HepG2 (cell line): ENCODE results near the gene CLCNKA. TPM values are rescaled to one million over a fixed set of nuclear protein-coding genes. Genes with fewer than 3 reads are reported as not detected.

ENCODE experiments used
- CEBPG ChIP-seq: IDR thresholded peaks from 2 replicates; pipeline ENCODE4 v1.6.1; 2016
- ESRRA ChIP-seq: sonication (generic); formaldehyde crosslinking; IDR thresholded peaks from 2 replicates; pipeline ENCODE4 v1.5.1; 2020; ENCODE audit warnings: mild to moderate bottlenecking, low read depth, missing genetic modification reagents
- FOSL2 ChIP-seq: sonication (generic); formaldehyde crosslinking; IDR thresholded peaks from 2 replicates; pipeline ENCODE4 v1.4.0; 2020; ENCODE audit warnings: missing genetic modification reagents
- FOXJ3 ChIP-seq: sonication (generic); formaldehyde crosslinking; IDR thresholded peaks from 2 replicates; pipeline ENCODE4 v1.4.0; 2020; ENCODE audit warnings: missing genetic modification reagents, mild to moderate bottlenecking, borderline replicate concordance
- GATAD1 ChIP-seq: IDR thresholded peaks from 2 replicates; pipeline ENCODE4 v1.6.1; 2016; ENCODE audit warnings: missing genetic modification reagents, missing compliant biosample characterization
- GLI4 ChIP-seq: sonication (generic); formaldehyde crosslinking; IDR thresholded peaks from 2 replicates; pipeline ENCODE4 v1.5.1; 2020; ENCODE audit warnings: missing genetic modification reagents, mild to moderate bottlenecking, moderate library complexity, borderline replicate concordance
- HMGXB3 ChIP-seq: sonication (generic); formaldehyde crosslinking; IDR thresholded peaks from 2 replicates; pipeline ENCODE4 v1.4.0; 2020; ENCODE audit warnings: missing genetic modification reagents, borderline replicate concordance
- HNRNPUL1 ChIP-seq: fragments of 200-400 bp; formaldehyde crosslinking; IDR thresholded peaks from 2 replicates; pipeline ENCODE4 v1.6.1; 2017; ENCODE audit warnings: low read depth, mild to moderate bottlenecking, low read length, moderate library complexity
- ISX ChIP-seq: sonication (generic); formaldehyde crosslinking; conservative IDR thresholded peaks from 2 replicates; pipeline ENCODE4 v1.5.0; 2020; ENCODE audit warnings: missing genetic modification reagents
- KLF11 ChIP-seq: IDR thresholded peaks from 2 replicates; pipeline ENCODE4 v1.6.1; 2016; ENCODE audit warnings: missing compliant biosample characterization
- PHF5A ChIP-seq: IDR thresholded peaks from one replicate; pipeline ENCODE4 v1.6.1; 2018; ENCODE audit warnings: low read depth, missing genetic modification reagents; ENCODE audit not compliant: unreplicated experiment
- RAD21 ChIP-seq: fragments of 450-650 bp; formaldehyde crosslinking; IDR thresholded peaks from 2 replicates; pipeline ENCODE4 v1.5.0; 2020; ENCODE audit warnings: mild to moderate bottlenecking
- REPIN1 ChIP-seq: sonication (generic); formaldehyde crosslinking; IDR thresholded peaks from 2 replicates; pipeline ENCODE4 v1.8.0; 2022; ENCODE audit warnings: missing genetic modification reagents, low read depth, mild to moderate bottlenecking, borderline replicate concordance
- RFX1 ChIP-seq: fragments of 450-650 bp; IDR thresholded peaks from 2 replicates; pipeline ENCODE4 v1.6.1; 2017
- SP1 ChIP-seq, 2 experiments: fragments of 450-650 bp in 1 of 2; sonication (generic) in 1 of 2; formaldehyde crosslinking in 1 of 2; IDR thresholded peaks; 2 replicates each; pipeline versions ENCODE4 v1.4.0 to v1.6.1; 2016 to 2020; ENCODE audit warnings: missing genetic modification reagents in 1 of 2
- USF2 ChIP-seq, 2 experiments: sonication (generic) in 1 of 2; formaldehyde crosslinking in 1 of 2; IDR thresholded peaks; 2 replicates each; pipeline versions ENCODE4 v1.5.1 to v1.6.1; 2011 to 2020; ENCODE audit warnings: borderline replicate concordance in 1 of 2, low read depth in 1 of 2, low read length in 1 of 2, mild to moderate bottlenecking in 1 of 2, missing genetic modification reagents in 1 of 2, moderate library complexity in 1 of 2
- ZBTB4 ChIP-seq: sonication (generic); formaldehyde crosslinking; IDR thresholded peaks from 2 replicates; pipeline ENCODE4 v1.4.0; 2020; ENCODE audit warnings: missing genetic modification reagents, mild to moderate bottlenecking, borderline replicate concordance
- ZFP90 ChIP-seq: sonication (generic); formaldehyde crosslinking; IDR thresholded peaks from 2 replicates; pipeline ENCODE4 v1.8.0; 2022; ENCODE audit warnings: missing genetic modification reagents, mild to moderate bottlenecking, inconsistent platforms, borderline replicate concordance
- ZNF556 ChIP-seq: sonication (generic); formaldehyde crosslinking; IDR thresholded peaks from 2 replicates; pipeline ENCODE4 v1.4.0; 2020; ENCODE audit warnings: mild to moderate bottlenecking, missing genetic modification reagents, borderline replicate concordance
- ZNF703 ChIP-seq: sonication (generic); formaldehyde crosslinking; IDR thresholded peaks from 2 replicates; pipeline ENCODE4 v1.5.1; 2020; ENCODE audit warnings: missing genetic modification reagents, mild to moderate bottlenecking, moderate library complexity, borderline replicate concordance
- ZNF782 ChIP-seq: sonication (generic); formaldehyde crosslinking; IDR thresholded peaks from 2 replicates; pipeline ENCODE4 v1.4.0; 2020; ENCODE audit warnings: missing genetic modification reagents, mild to moderate bottlenecking, borderline replicate concordance
- polyA plus RNA-seq, 8 experiments: library from polyadenylated mRNA; depleted of rRNA in 3 of 8; stranded (reverse) in 7 of 8; unstranded in 1 of 8; fragments of >200 nt; fragmentation: Illumina TruSeq in 4 of 8; extraction: Trizol in 4 of 8; gene quantifications; 2 replicates each; pipeline versions ENCODE4 v1.2.1 to v1.2.3, GENCODE V29; 2011 to 2016; ENCODE audit warnings: low read depth in 4 of 8, missing spikeins in 1 of 8, mixed read lengths in 1 of 8; ENCODE audit not compliant: insufficient read depth in 1 of 8
- total RNA-seq, 5 experiments: library from RNA; depleted of rRNA; stranded (reverse); fragments of >200 nt; fragmentation: Illumina TruSeq; extraction: Trizol; gene quantifications; 2 replicates each; pipeline ENCODE4 v1.2.3, GENCODE V29; 2016; ENCODE audit warnings: low read depth in 1 of 5

The CLCNKA gene
- total and polyA plus RNA-seq, 2 of the 13 experiments (the other 11 are each of a cell fraction or from before 2014, with no cell fraction given), result 0.03 TPM; not detected in 1

GRCh38 chr1:15975358-15975804 is 46.5 kb upstream of the CLCNKA start (continued):
- TF ChIP-seq HMGXB3, result 0 out of 2 replicates have a peak, but pooled peaks have one; percentile 9
- TF ChIP-seq REPIN1 (CRISPR knock-in tag), result no peak
- TF ChIP-seq FOSL2 (CRISPR knock-in tag), result no peak
- no peak for TF ChIP-seq ZBTB4 (CRISPR knock-in tag)
- TF ChIP-seq KLF11 (CRISPR knock-in tag), result no peak
- TF ChIP-seq ZNF782 (CRISPR knock-in tag), result no peak
- no peak for TF ChIP-seq RFX1
- TF ChIP-seq ESRRA, result 0 out of 2 replicates have a peak, but pooled peaks have one; percentile 4
- no peak for TF ChIP-seq GLI4 (CRISPR knock-in tag)
- no peak for TF ChIP-seq FOXJ3
- no peak for TF ChIP-seq GATAD1 (CRISPR knock-in tag)
- TF ChIP-seq SP1 (IDR thresholded peaks at IDR 0.05), result no peak
- TF ChIP-seq SP1 (CRISPR knock-in tag; IDR thresholded peaks at IDR 0.05), result peak; percentile 72
- TF ChIP-seq ZFP90 (CRISPR knock-in tag), result no peak
- TF ChIP-seq USF2 (IDR thresholded peaks at IDR 0.05; ENCODE audit: low read depth, low read length), result no peak
- TF ChIP-seq USF2 (CRISPR knock-in tag; IDR thresholded peaks at IDR 0.05; ENCODE audit: borderline replicate concordance), result no peak
- no peak for TF ChIP-seq RAD21 (CRISPR knock-in tag)
- no peak for TF ChIP-seq HNRNPUL1
- TF ChIP-seq ZNF556 (CRISPR knock-in tag), result no peak
- TF ChIP-seq ZNF703 (CRISPR knock-in tag), result no peak
- no peak for TF ChIP-seq ISX
- no peak for TF ChIP-seq CEBPG (CRISPR knock-in tag)
- TF ChIP-seq PHF5A (CRISPR knock-in tag), result peak; percentile 18
